Cardiac fibroblast (primary cell): ENCODE data around the gene STIM1.

Source experiments
- DNase-seq, 2 donors: peaks; one replicate each; pipeline versions ENCODE4 v3.0.0 to v3.0.0-alpha.2; 2010; ENCODE audit warnings: low read depth in 2 of 2
- H3K4me3 ChIP-seq, 2 donors: replicated peaks in 1 of 2; 1 replicate in 1 of 2; 2 replicates in 1 of 2; pipeline ENCODE4 v1.5.1; 2011; ENCODE audit warnings: low read depth in 2 of 2, low read length in 2 of 2, mild to moderate bottlenecking in 2 of 2, moderate library complexity in 1 of 2
- CTCF ChIP-seq: IDR thresholded peaks from one replicate; pipeline ENCODE4 v1.5.1; 2011; ENCODE audit warnings: low read depth, mild to moderate bottlenecking, low read length, inconsistent platforms

STIM1 gene

GRCh38 chr11:4063348-4063747 lies 207.9 kb downstream of the STIM1 start:
- H3K4me3 ChIP-seq, result no peak overlapping the region
- DNase-seq, result peak in 1 of 2 donors; percentile 22
- no peak for TF ChIP-seq CTCF

- no peak for TF ChIP-seq CTCF
- no peak for DNase-seq
These were observed 209.0 kb downstream of the STIM1 start for GRCh38 chr11:4064278-4064955.

GRCh38 chr11:4065086-4065485 lies 209.6 kb downstream of the STIM1 start:
- no peak overlapping the region for H3K4me3 ChIP-seq
- no peak for DNase-seq
- no peak for TF ChIP-seq CTCF

More at GRCh38 chr11:4064278-4064955, 209.0 kb downstream of the STIM1 start:
- H3K4me3 ChIP-seq, result no peak overlapping the region

DNA sequence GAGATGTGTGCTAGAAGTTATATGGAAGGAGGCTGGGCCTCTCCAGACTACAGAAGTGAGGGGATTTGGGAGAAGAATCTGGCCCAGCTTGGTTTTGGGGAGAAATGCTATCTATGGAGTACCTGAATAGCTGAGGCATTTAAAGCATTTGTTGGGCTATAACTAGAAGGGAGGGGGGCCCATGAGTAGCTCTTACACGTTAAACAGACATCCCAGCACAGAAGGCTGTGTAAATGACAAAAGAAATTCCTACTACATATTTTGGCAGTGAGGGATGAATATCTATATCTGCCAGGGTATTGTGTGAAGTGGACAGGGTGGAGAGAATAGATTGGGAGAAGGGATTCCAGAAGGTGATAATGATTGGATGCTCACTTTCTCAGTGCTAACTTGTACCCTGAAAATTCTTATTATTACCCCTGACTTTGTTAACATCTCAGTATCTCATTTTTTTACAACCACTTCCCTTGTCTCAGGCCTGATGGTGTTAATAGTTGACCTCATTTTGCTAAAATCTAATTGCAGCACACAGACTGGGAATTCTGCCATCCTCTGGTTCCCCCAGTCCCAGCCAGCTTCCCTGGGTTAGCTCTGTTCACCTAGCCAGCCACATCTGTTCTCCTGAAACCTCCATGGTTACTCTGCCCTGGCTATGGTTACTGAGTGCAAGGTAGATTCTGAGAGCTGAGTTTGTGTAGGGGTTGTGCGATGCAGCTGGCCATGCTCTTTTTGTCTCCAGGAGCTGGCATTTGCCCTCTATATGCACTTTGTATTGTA lies 210.3 kb downstream of the STIM1 start:
- no peak overlapping the region for H3K4me3 ChIP-seq
- TF ChIP-seq CTCF, result no peak
- DNase-seq, result peak in 1 of 2 donors; percentile 27

- H3K4me3 ChIP-seq, result no peak overlapping the region
- DNase-seq, result no peak
- no peak for TF ChIP-seq CTCF
These were observed 211.4 kb downstream of the STIM1 start for GRCh38 chr11:4066910-4067309.

GRCh38 chr11:4068962-4069361 lies 213.5 kb downstream of the STIM1 start:
- TF ChIP-seq CTCF, result no peak
- no peak overlapping the region for H3K4me3 ChIP-seq
- DNase-seq, result peak; percentile 18 to 55
